GM19395 (cell line): ENCODE data around the gene APBA2.

Experiments
- ATAC-seq: cut with Tn5 transposase; IDR thresholded peaks from one replicate; pipeline ENCODE4 v1.9.1; 2021; ENCODE audit warnings: mild to moderate bottlenecking, moderate library complexity; ENCODE audit not compliant: unreplicated experiment

APBA2 gene

GRCh38 chr15:29072444-29072843, 186.7 kb downstream of the APBA2 start:
- no peak for ATAC-seq

- no peak for ATAC-seq
Observed at GRCh38 chr15:29074045-29074444, 188.3 kb downstream of the APBA2 start.

GRCh38 chr15:29078541-29078940, 192.8 kb downstream of the APBA2 start:
- ATAC-seq, result no peak

GRCh38 chr15:29079479-29079878, 193.7 kb downstream of the APBA2 start:
- ATAC-seq, result no peak

- no peak for ATAC-seq
Observed at GRCh38 chr15:29081781-29082180, 196.0 kb downstream of the APBA2 start.

- no peak for ATAC-seq
Observed at GRCh38 chr15:29083161-29083560, 197.4 kb downstream of the APBA2 start.

GRCh38 chr15:29083858-29084257, 198.1 kb downstream of the APBA2 start:
- no peak for ATAC-seq

GRCh38 chr15:29086001-29086400, 200.2 kb downstream of the APBA2 start:
- no peak for ATAC-seq

- ATAC-seq, result no peak
Observed at GRCh38 chr15:29086891-29087290, 201.1 kb downstream of the APBA2 start.

- ATAC-seq, result no peak
Observed at GRCh38 chr15:29087521-29088285, 201.9 kb downstream of the APBA2 start.

GRCh38 chr15:29088666-29089065, 202.9 kb downstream of the APBA2 start:
- no peak for ATAC-seq

GRCh38 chr15:29089731-29090616, 204.2 kb downstream of the APBA2 start:
- ATAC-seq, result no peak

- no peak for ATAC-seq
Observed at GRCh38 chr15:29090617-29091466, 205.1 kb downstream of the APBA2 start.

GRCh38 chr15:29091666-29092065, 205.9 kb downstream of the APBA2 start:
- ATAC-seq, result no peak

GRCh38 chr15:29092376-29093064, 206.7 kb downstream of the APBA2 start:
- ATAC-seq, result no peak

GRCh38 chr15:29093065-29093435, 207.3 kb downstream of the APBA2 start:
- ATAC-seq, result no peak

- ATAC-seq, result no peak
Observed at GRCh38 chr15:29093696-29094343, 208.0 kb downstream of the APBA2 start.

- no peak for ATAC-seq
Observed at GRCh38 chr15:29094711-29095110, 208.9 kb downstream of the APBA2 start.

GRCh38 chr15:29095746-29096145, 210.0 kb downstream of the APBA2 start:
- no peak for ATAC-seq

GRCh38 chr15:29097168-29097567, 211.4 kb downstream of the APBA2 start:
- no peak for ATAC-seq
